GM12878 (cell line): ENCODE data around the gene LAMC3. TPM values are rescaled to one million over a fixed set of nuclear protein-coding genes. Genes with fewer than 3 reads are reported as not detected.

Source experiments
- ATAC-seq: fragments of 200-7000 bp; cut with Tn5 transposase; 3 replicates; pipeline ENCODE4 v1.9.1; 2020; ENCODE audit warnings: mild to moderate bottlenecking, moderate library complexity
- BruUV-seq: library from RNA; stranded (reverse); fragments of 400-500 nt; replicated peaks from 2 replicates; lab custom pipeline; 2021; lab: Mats Ljungman, UMichigan
- CTCF ChIA-PET: fragments of 300-600 bp; sonication (Branson Sonifier 250); formaldehyde crosslinking; extraction: SDS; loops from one replicate; lab custom pipeline; 2021; ENCODE audit warnings: inconsistent platforms; lab: Yijun Ruan, JAX
- POLR2A ChIA-PET: fragments of 350-600 bp; formaldehyde crosslinking; extraction: SDS; loops from one replicate; lab custom pipeline; 2021; ENCODE audit warnings: inconsistent platforms; lab: Charles Lee
- RAD21 ChIA-PET: fragments of 300-600 bp; sonication (Branson Sonifier 250); formaldehyde crosslinking; loops from one replicate; lab custom pipeline; 2023; ENCODE audit warnings: antibody characterized with exemption; ENCODE audit not compliant: unreplicated experiment; lab: Charles Lee
- SMC1A ChIA-PET: fragments of 300-600 bp; sonication (Branson Sonifier 250); formaldehyde crosslinking; loops from one replicate; lab custom pipeline; 2023; ENCODE audit not compliant: unreplicated experiment, uncharacterized antibody; lab: Charles Lee
- DNase-seq: peaks from one replicate; pipeline ENCODE4 v3.0.0-alpha.2; 2011; ENCODE audit warnings: low read depth, low spot score
- FAIRE-seq: peaks from 3 replicates; lab custom pipeline; 2011; peaks lifted over from hg19 to GRCh38; lab: Jason Lieb, UNC
- H2AFZ ChIP-seq: 2 replicates; pipeline ENCODE4 v1.6.0; 2011; ENCODE audit warnings: low read depth, low read length, control low read depth; ENCODE audit not compliant: control insufficient read depth
- H3K27ac ChIP-seq: 2 replicates; pipeline ENCODE4 v1.5.1; 2011; ENCODE audit warnings: control low read depth; ENCODE audit not compliant: control insufficient read depth, insufficient read depth
- H3K27me3 ChIP-seq, 2 experiments: replicated peaks in 1 of 2; 2 replicates each; pipeline versions ENCODE4 v1.6.0 to v1.6.1; 2011; ENCODE audit warnings: low read length in 1 of 2; ENCODE audit not compliant: control insufficient read depth in 2 of 2, insufficient read depth in 2 of 2
- H3K36me3 ChIP-seq, 2 experiments: 2 replicates each; pipeline ENCODE4 v1.5.1; 2011; ENCODE audit warnings: low read length in 1 of 2; ENCODE audit not compliant: control insufficient read depth in 2 of 2, insufficient read depth in 2 of 2
- H3K4me1 ChIP-seq: 2 replicates; pipeline ENCODE4 v1.6.1; 2011; ENCODE audit warnings: mild to moderate bottlenecking, low read length, moderate library complexity, mixed read lengths; ENCODE audit not compliant: control insufficient read depth, insufficient read depth
- H3K4me2 ChIP-seq: 2 replicates; pipeline ENCODE4 v1.6.0; 2011; ENCODE audit warnings: control low read depth; ENCODE audit not compliant: control insufficient read depth, insufficient read depth
- H3K4me3 ChIP-seq: fragments of 200-600 bp; sonication (generic); 2 replicates; pipeline ENCODE4 v1.5.1; 2016
- H3K79me2 ChIP-seq: 2 replicates; pipeline ENCODE4 v1.6.0; 2011; ENCODE audit warnings: low read length; ENCODE audit not compliant: control insufficient read depth, insufficient read depth
- H3K9ac ChIP-seq: 2 replicates; pipeline ENCODE4 v1.8.0; 2011; ENCODE audit warnings: low read length, control low read depth, mixed read lengths; ENCODE audit not compliant: control insufficient read depth, insufficient read depth
- H3K9me3 ChIP-seq: replicated peaks from 3 replicates; pipeline ENCODE4 v1.5.1; 2011; ENCODE audit warnings: mild to moderate bottlenecking, low read length; ENCODE audit not compliant: control insufficient read depth, insufficient read depth
- H4K20me1 ChIP-seq: 2 replicates; pipeline ENCODE4 v1.6.0; 2011; ENCODE audit not compliant: control insufficient read depth, insufficient read depth
- CBX5 ChIP-seq: sonication (generic); IDR thresholded peaks from 2 replicates; pipeline ENCODE4 v1.6.1; 2016; ENCODE audit warnings: low read depth, moderate library complexity, mild to moderate bottlenecking, inconsistent platforms
- CREM ChIP-seq: IDR thresholded peaks from 2 replicates; pipeline ENCODE4 v1.6.1; 2014; ENCODE audit warnings: antibody characterized with exemption, low read depth
- E4F1 ChIP-seq: fragments of 450-650 bp; IDR thresholded peaks from 2 replicates; pipeline ENCODE4 v1.6.1; 2018; ENCODE audit warnings: borderline replicate concordance, mild to moderate bottlenecking; ENCODE audit not compliant: partially characterized antibody
- EED ChIP-seq: sonication (generic); IDR thresholded peaks from 2 replicates; pipeline ENCODE4 v1.6.1; 2016; ENCODE audit warnings: antibody characterized with exemption, low read depth
- EP300 ChIP-seq, 2 experiments: fragments of 150-350 bp in 1 of 2; IDR thresholded peaks; 2 replicates each; pipeline ENCODE4 v1.6.1; 2011 to 2012; ENCODE audit warnings: low read depth in 2 of 2, low read length in 2 of 2, borderline replicate concordance in 1 of 2, improper control_type of control experiment in 1 of 2, inconsistent platforms in 1 of 2; ENCODE audit not compliant: control insufficient read depth in 1 of 2
- FOXM1 ChIP-seq: IDR thresholded peaks from 2 replicates; pipeline ENCODE4 v1.6.1; 2012; ENCODE audit warnings: low read depth, mild to moderate bottlenecking, inconsistent platforms, low read length, moderate library complexity
- GABPA ChIP-seq: IDR thresholded peaks from 2 replicates; pipeline ENCODE4 v1.6.1; 2014; ENCODE audit warnings: antibody characterized with exemption, low read depth, mild to moderate bottlenecking, inconsistent platforms
- HDGF ChIP-seq: fragments of 450-650 bp; IDR thresholded peaks from 2 replicates; pipeline ENCODE4 v1.6.1; 2016; ENCODE audit warnings: antibody characterized with exemption
- IKZF2 ChIP-seq, 2 experiments: fragments of 450-650 bp; IDR thresholded peaks; 2 replicates each; pipeline ENCODE4 v1.6.1; 2017; ENCODE audit warnings: mild to moderate bottlenecking in 2 of 2, moderate library complexity in 2 of 2
- MAX ChIP-seq: IDR thresholded peaks from 2 replicates; pipeline ENCODE4 v1.6.1; 2012; ENCODE audit warnings: low read depth, low read length, improper control_type of control experiment
- MTA2 ChIP-seq: fragments of 450-650 bp; IDR thresholded peaks from 2 replicates; pipeline ENCODE4 v1.6.1; 2016; ENCODE audit warnings: low read depth, mild to moderate bottlenecking, moderate library complexity
- PAX8 ChIP-seq: fragments of 450-650 bp; IDR thresholded peaks from 2 replicates; pipeline ENCODE4 v1.6.1; 2017; ENCODE audit warnings: mild to moderate bottlenecking, moderate library complexity
- PML ChIP-seq: IDR thresholded peaks from 2 replicates; pipeline ENCODE4 v1.6.1; 2012; ENCODE audit warnings: low read length, inconsistent platforms
- POLR2A ChIP-seq: IDR thresholded peaks from 2 replicates; pipeline ENCODE4 v1.6.1; 2011; ENCODE audit warnings: low read depth, mild to moderate bottlenecking, low read length
- RCOR1 ChIP-seq: conservative IDR thresholded peaks from 2 replicates; pipeline ENCODE4 v1.6.1; 2012; ENCODE audit warnings: low read depth, low read length, improper control_type of control experiment
- SMC3 ChIP-seq: IDR thresholded peaks from 2 replicates; pipeline ENCODE4 v1.6.1; 2011; ENCODE audit warnings: low read length, improper control_type of control experiment, borderline replicate concordance
- TAF1 ChIP-seq: IDR thresholded peaks from 2 replicates; pipeline ENCODE4 v1.6.1; 2011; ENCODE audit warnings: mild to moderate bottlenecking, low read depth, low read length, borderline replicate concordance
- TCF7 ChIP-seq: IDR thresholded peaks from 2 replicates; pipeline ENCODE4 v1.6.1; 2014; ENCODE audit warnings: antibody characterized with exemption, borderline replicate concordance
- ZNF384 ChIP-seq: IDR thresholded peaks from 2 replicates; pipeline ENCODE4 v1.6.1; 2012; ENCODE audit warnings: low read depth, mild to moderate bottlenecking, low read length, improper control_type of control experiment, borderline replicate concordance
- ZSCAN29 ChIP-seq: fragments of 450-650 bp; IDR thresholded peaks from 2 replicates; pipeline ENCODE4 v1.6.1; 2017; ENCODE audit warnings: mild to moderate bottlenecking, moderate library complexity
- WGBS: methylation state at CpG from one replicate; pipeline ENCODE4 v1.1.6; 2016; ENCODE audit warnings: low lambda C conversion rate; ENCODE audit not compliant: insufficient replicate concordance, insufficient coverage; ENCODE audit errors: missing lambda C conversion rate; 5-methylcytosine and 5-hydroxymethylcytosine counted together
- in situ Hi-C: fragments of 300-500 bp; cut with MboI; formaldehyde crosslinking; loops from 9 replicates; pipeline ENCODE4 v1.14.3; 2018; ENCODE audit warnings: mixed read lengths
- intact Hi-C: fragments of 100-400 bp; cut with micrococcal nuclease; formaldehyde crosslinking; loops from one replicate; pipeline ENCODE4 v1.14.2; 2022; ENCODE audit not compliant: unreplicated experiment
- polyA plus RNA-seq, 11 experiments: library from polyadenylated mRNA; depleted of rRNA in 4 of 11; unstranded in 6 of 11; stranded (reverse) in 5 of 11; fragments of >200 nt; fragmentation: Nextera tagmentation in 4 of 11; fragmentation: Illumina TruSeq in 1 of 11; extraction: Ambion mirVana in 4 of 11; extraction: Trizol in 1 of 11; gene quantifications; 1 replicate in 1 of 11; 2 replicates in 10 of 11; pipeline versions ENCODE4 v1.2.1 to v1.2.3, GENCODE V29; 2011 to 2016; ENCODE audit warnings: inconsistent platforms in 2 of 11, missing spikeins in 2 of 11, low read depth in 1 of 11
- total RNA-seq, 4 experiments: library from RNA; depleted of rRNA in 3 of 4; stranded (reverse); fragments of >200 nt in 3 of 4; fragmentation: Illumina TruSeq in 1 of 4; extraction: Trizol in 1 of 4; gene quantifications; 2 replicates each; pipeline versions ENCODE4 v1.2.1 to v1.2.3, GENCODE V29; 2013 to 2021

The LAMC3 gene
- total and polyA plus RNA-seq, 10 of the 15 experiments (the other 5 are each of a cell fraction or from before 2014, with no cell fraction given) = under 0.01 to 0.08 TPM; not detected in 8

GRCh38 chr9:131010482-131011273, 1.7 kb downstream of the LAMC3 start:
- peaks cover 0 to 2% of the 10 kb centered on the region in 2 experiments; a peak in 3 of 4 replicates for H3K27me3 ChIP-seq
- intact Hi-C loops (no loop called here), in situ Hi-C loops (no loop called here)
- WGBS = 28% methylated on average over 14 of the region's 14 CpGs
- no peaks in the 10 kb centered on the region for H3K36me3 ChIP-seq
- no peaks in the 10 kb centered on the region for H4K20me1 ChIP-seq
- SMC1A ChIA-PET = no interaction called here
- TF ChIP-seq PAX8 (no peak), HDGF (no peak), MAX (no peak), PML (no peak), POLR2A (no peak), EED (no peak), RCOR1 (no peak), FOXM1 (no peak), SMC3 (no peak), ZNF384 (no peak), CREM (no peak), TAF1 (no peak), GABPA (no peak), CBX5 (no peak), E4F1 (no peak), MTA2 (no peak), IKZF2 (IDR thresholded peaks at IDR 0.05) (no peak), TCF7 (no peak), ZSCAN29 (no peak), EP300 (IDR thresholded peaks at IDR 0.05; ENCODE audit: borderline replicate concordance in 1 of 2, control insufficient read depth in 1 of 2, low read depth in 2 of 2, low read length in 2 of 2) (no peak)
- H3K27ac ChIP-seq = no peak overlapping the region
- no peak overlapping the region for H2AFZ ChIP-seq
- H3K9ac ChIP-seq = no peak overlapping the region
- DNase-seq (no peak), FAIRE-seq (no peak), ATAC-seq (no peak)
- POLR2A ChIA-PET = interaction anchor here (0.6 kb wide), 1 partner anchor 1076 kb away, joined by 6 read pairs; no protein-coding TSS in a partner anchor
- no peaks in the 10 kb centered on the region for H3K79me2 ChIP-seq
- H3K9me3 ChIP-seq = no peaks in the 10 kb centered on the region
- no TSS peak for BruUV-seq
- H3K4me1 ChIP-seq = no peaks in the 10 kb centered on the region
- H3K4me3 ChIP-seq = no peak overlapping the region
- RAD21 ChIA-PET = no interaction called here
- no peak overlapping the region for H3K4me2 ChIP-seq
- CTCF ChIA-PET = interaction anchor here (1.5 kb wide), 1 partner anchor 36 kb away, joined by 5 read pairs; no protein-coding TSS in a partner anchor
